Small intestine (tissue), 7 donors: Measurements from ENCODE around the gene CORO1A. TPM values are rescaled to one million over a fixed set of nuclear protein-coding genes. Genes with fewer than 3 reads are reported as not detected.
"Not testable (repeated sequence)": the region's sequence is repeated elsewhere in the genome, so short reads cannot be mapped to it uniquely, and the experiment has no call there.

ENCODE experiments used
- DNase-seq, 2 donors: peaks; one replicate each; pipeline versions ENCODE4 v3.0.0 to v3.0.0-alpha.2; 2013
- FAIRE-seq: peaks from 2 replicates; lab custom pipeline; 2012; peaks lifted over from hg19 to GRCh38; lab: Jason Lieb, UNC
- H3K27ac ChIP-seq, 3 donors: one replicate each; pipeline ENCODE4 v1.5.1; 2013; ENCODE audit warnings: low read length in 2 of 3, mild to moderate bottlenecking in 2 of 3, control low read depth in 1 of 3, inconsistent platforms in 1 of 3, low read depth in 1 of 3, moderate library complexity in 1 of 3
- H3K27me3 ChIP-seq, 3 donors: one replicate each; pipeline ENCODE4 v1.6.1; 2013; ENCODE audit warnings: low read length in 3 of 3, inconsistent platforms in 1 of 3; ENCODE audit not compliant: control insufficient read depth in 3 of 3, insufficient read depth in 3 of 3
- H3K36me3 ChIP-seq, 3 donors: one replicate each; pipeline ENCODE4 v1.6.1; 2013; ENCODE audit warnings: low read length in 3 of 3, inconsistent platforms in 1 of 3, low read depth in 1 of 3, mild to moderate bottlenecking in 1 of 3, moderate library complexity in 1 of 3; ENCODE audit not compliant: control insufficient read depth in 3 of 3, insufficient read depth in 2 of 3
- H3K4me1 ChIP-seq, 3 donors: one replicate each; pipeline ENCODE4 v1.6.1; 2013; ENCODE audit warnings: low read length in 2 of 3, inconsistent platforms in 1 of 3, low read depth in 1 of 3, mild to moderate bottlenecking in 1 of 3, moderate library complexity in 1 of 3; ENCODE audit not compliant: control insufficient read depth in 3 of 3, insufficient read depth in 2 of 3
- H3K4me3 ChIP-seq, 3 donors: one replicate each; pipeline ENCODE4 v1.5.1; 2013; ENCODE audit warnings: low read length in 3 of 3, control low read depth in 1 of 3, inconsistent platforms in 1 of 3, low read depth in 1 of 3, mild to moderate bottlenecking in 1 of 3, moderate library complexity in 1 of 3
- H3K9me3 ChIP-seq, 2 donors: one replicate each; pipeline ENCODE4 v1.6.1; 2013; ENCODE audit warnings: low read depth in 1 of 2, low read length in 1 of 2; ENCODE audit not compliant: control insufficient read depth in 2 of 2, insufficient read depth in 1 of 2
- WGBS, 3 donors: extraction: QIAGEN DNeasy Blood & Tissue Kit; methylation state at CpG; one replicate each; pipeline ENCODE4 v1.1.7; 2013; 5-methylcytosine and 5-hydroxymethylcytosine counted together
- polyA plus RNA-seq, 4 donors: library from polyadenylated mRNA; stranded (reverse) in 3 of 4; unstranded in 1 of 4; fragments of 200-250 nt in 3 of 4; fragments of 120-200 nt in 1 of 4; gene quantifications; one replicate each; pipeline versions ENCODE4 v1.2.1 to v1.2.3, GENCODE V29; 2013
- donor health status: healthy with polysubstance abuse.
- donor health status: control.
- donor health status: control.
- donor health status: Bipolar disorder and iron deficiency.
- donor health status: healthy.

CORO1A gene
- polyA plus RNA-seq, 4 donors, result 27.3 to 65.7 (median 32.7) TPM

GRCh38 chr16:30155188-30155587, 28.2 kb upstream of the CORO1A start:
- DNase-seq, result no peak
- WGBS, 3 donors, result 97 to 98% (median 97%) methylated on average over 5 of the region's 5 CpGs
- H3K36me3 ChIP-seq, result no peaks in the 10 kb centered on the region
- H3K4me1 ChIP-seq, result no peaks in the 10 kb centered on the region
- FAIRE-seq, result no peak
- H3K27me3 ChIP-seq, result no peaks in the 10 kb centered on the region
- H3K27ac ChIP-seq, result no peak overlapping the region
- H3K9me3 ChIP-seq, result no peaks in the 10 kb centered on the region
- no peak overlapping the region for H3K4me3 ChIP-seq

GRCh38 chr16:30157214-30157613, 26.2 kb upstream of the CORO1A start:
- H3K27ac ChIP-seq, result no peak overlapping the region
- H3K36me3 ChIP-seq, result no peaks in the 10 kb centered on the region
- 48 to 71% (median 53%) methylated on average over 1 of the region's 1 CpG for WGBS, 3 donors
- H3K27me3 ChIP-seq, result no peaks in the 10 kb centered on the region
- H3K4me3 ChIP-seq, result no peak overlapping the region
- FAIRE-seq (no peak), DNase-seq (no peak)
- H3K4me1 ChIP-seq, result no peaks in the 10 kb centered on the region
- H3K9me3 ChIP-seq, result no peaks in the 10 kb centered on the region

GRCh38 chr16:30163538-30163937, 19.9 kb upstream of the CORO1A start:
- H3K36me3 ChIP-seq, result no peaks in the 10 kb centered on the region
- no peak overlapping the region for H3K4me3 ChIP-seq
- FAIRE-seq, result no peak
- 48 to 68% (median 58%) methylated on average over 3 of the region's 3 CpGs for WGBS, 3 donors
- DNase-seq, result no peak
- H3K4me1 ChIP-seq, result no peaks in the 10 kb centered on the region
- no peak overlapping the region for H3K27ac ChIP-seq
- no peaks in the 10 kb centered on the region for H3K9me3 ChIP-seq
- no peaks in the 10 kb centered on the region for H3K27me3 ChIP-seq

GRCh38 chr16:30166202-30166902, 17.1 kb upstream of the CORO1A start:
- Histone ChIP-seq H3K36me3 (no peaks in the 10 kb centered on the region), H3K27me3 (no peaks in the 10 kb centered on the region), H3K9me3 (no peaks in the 10 kb centered on the region), H3K4me1 (no peaks in the 10 kb centered on the region), H3K27ac (no peak overlapping the region), H3K4me3 (no peak overlapping the region)
- peak in 1 of 2 donors; percentile 32 for DNase-seq
- FAIRE-seq, result no peak
- 79 to 92% (median 80%) methylated on average over 11 of the region's 11 CpGs for WGBS, 3 donors

GRCh38 chr16:30168746-30169145, 14.7 kb upstream of the CORO1A start:
- H3K36me3 ChIP-seq, DNase-seq, H3K4me3 ChIP-seq, FAIRE-seq, H3K4me1 ChIP-seq, H3K9me3 ChIP-seq, H3K27ac ChIP-seq, H3K27me3 ChIP-seq: not testable (repeated sequence)
- WGBS, 3 donors, result 84 to 93% (median 87%) methylated on average over 7 to 18 of the region's 29 CpGs

GRCh38 chr16:30169416-30169815, 14.0 kb upstream of the CORO1A start:
- not testable (repeated sequence) for H3K9me3 ChIP-seq, H3K4me3 ChIP-seq, FAIRE-seq, H3K36me3 ChIP-seq, H3K27me3 ChIP-seq, H3K27ac ChIP-seq, H3K4me1 ChIP-seq, DNase-seq
- 91 to 97% (median 95%) methylated on average over 7 to 38 of the region's 38 CpGs for WGBS, 3 donors

GRCh38 chr16:30170145-30170544, 13.3 kb upstream of the CORO1A start:
- FAIRE-seq, H3K36me3 ChIP-seq, DNase-seq, H3K27me3 ChIP-seq, H3K9me3 ChIP-seq, H3K4me1 ChIP-seq, H3K4me3 ChIP-seq, H3K27ac ChIP-seq: not testable (repeated sequence)
- WGBS, 3 donors, result 68 to 82% (median 69%) methylated on average over 11 to 26 of the region's 31 CpGs

- no peak for DNase-seq
- Histone ChIP-seq H3K27ac (no peak overlapping the region), H3K4me3 (no peak overlapping the region), H3K4me1 (no peaks in the 10 kb centered on the region), H3K36me3 (no peaks in the 10 kb centered on the region), H3K27me3 (no peaks in the 10 kb centered on the region), H3K9me3 (no peaks in the 10 kb centered on the region)
- FAIRE-seq, result no peak
- WGBS, 3 donors, result 80 to 86% (median 86%) methylated on average over 7 of the region's 7 CpGs
These were observed 10.3 kb upstream of the CORO1A start for GRCh38 chr16:30173054-30173453.

- H3K36me3 ChIP-seq, H3K27me3 ChIP-seq, H3K27ac ChIP-seq, H3K4me3 ChIP-seq, H3K9me3 ChIP-seq, DNase-seq, FAIRE-seq: not testable (repeated sequence)
- WGBS, 3 donors, result 82 to 84% (median 84%) methylated on average over 6 of the region's 6 CpGs
- peaks cover 0 to 12% (median 0%) of the 10 kb centered on the region in 3 donors for H3K4me1 ChIP-seq
These were observed 6.5 kb upstream of the CORO1A start for GRCh38 chr16:30176876-30177275.
